NCI-H82 treated with DMSO at 0.1 percent for 48 hours (cell line): ENCODE results near the gene ARHGAP10.
"Not testable (repeated sequence)": the region's sequence is repeated elsewhere in the genome, so short reads cannot be mapped to it uniquely, and the experiment has no call there.

Source experiments
- DNase-seq: peaks from one replicate; lab custom pipeline; 2025; ENCODE audit not compliant: unreplicated experiment; lab: John Stamatoyannopoulos, UW

Gene ARHGAP10

DNA sequence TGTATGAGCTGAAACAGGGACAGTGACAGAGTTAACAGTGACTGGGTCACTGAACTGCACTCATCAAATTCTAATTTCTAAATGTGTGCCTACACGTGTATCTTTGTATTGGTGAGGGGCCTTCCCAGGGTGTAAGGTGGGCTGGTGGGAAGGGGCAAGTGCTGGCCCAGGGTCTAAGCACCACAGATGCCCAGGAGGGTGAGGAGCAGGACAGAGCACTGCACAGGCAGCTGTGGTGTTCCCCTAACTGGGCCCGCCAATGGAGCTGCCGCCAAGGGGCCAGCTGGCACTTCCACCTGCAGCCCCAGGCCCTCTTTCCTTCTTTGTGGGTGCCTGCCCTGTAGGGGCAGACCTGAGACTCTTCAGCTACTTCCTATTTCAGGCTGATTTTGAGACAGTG, 349.9 kb downstream of the ARHGAP10 start:
- DNase-seq, result no peak

DNA sequence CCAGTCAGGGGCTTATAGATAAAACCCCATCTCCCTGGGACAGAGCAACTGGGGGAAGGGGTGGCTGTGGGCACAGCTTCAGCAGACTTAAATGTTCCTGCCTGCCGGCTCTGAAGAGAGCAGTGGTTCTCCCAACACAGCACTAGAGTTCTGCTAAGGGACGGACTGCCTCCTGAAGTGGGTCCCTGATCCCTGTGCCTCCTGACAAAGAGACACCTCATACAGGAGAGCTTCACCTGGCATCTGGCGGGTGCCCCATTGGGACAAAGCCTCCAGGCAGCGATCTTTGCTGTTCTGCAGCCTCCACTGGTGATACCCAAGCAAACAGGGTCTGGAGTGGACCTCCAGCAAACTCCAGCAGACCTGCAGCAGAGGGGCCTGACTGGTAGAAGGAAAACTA, 351.2 kb downstream of the ARHGAP10 start:
- DNase-seq, result not testable (repeated sequence)

DNA sequence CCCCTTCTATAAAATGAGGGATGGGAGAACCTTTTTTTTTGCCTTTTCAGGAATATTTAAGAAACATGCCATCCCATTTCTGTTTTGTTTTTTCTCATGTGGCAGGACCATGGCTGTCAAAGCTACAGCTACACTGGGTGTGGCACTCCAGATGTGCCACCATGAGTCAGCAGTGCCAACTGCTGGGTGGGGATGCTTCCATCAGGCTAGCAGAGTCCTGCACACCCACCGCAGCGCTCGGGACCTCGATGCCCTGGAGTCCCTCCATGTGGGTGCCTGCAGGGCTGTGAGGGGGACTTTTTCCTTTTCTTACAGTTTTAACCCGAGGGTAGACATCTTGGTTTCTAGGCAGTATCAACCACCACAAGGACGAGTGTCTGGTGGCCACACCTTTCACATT, 357.7 kb downstream of the ARHGAP10 start:
- no peak for DNase-seq

DNA sequence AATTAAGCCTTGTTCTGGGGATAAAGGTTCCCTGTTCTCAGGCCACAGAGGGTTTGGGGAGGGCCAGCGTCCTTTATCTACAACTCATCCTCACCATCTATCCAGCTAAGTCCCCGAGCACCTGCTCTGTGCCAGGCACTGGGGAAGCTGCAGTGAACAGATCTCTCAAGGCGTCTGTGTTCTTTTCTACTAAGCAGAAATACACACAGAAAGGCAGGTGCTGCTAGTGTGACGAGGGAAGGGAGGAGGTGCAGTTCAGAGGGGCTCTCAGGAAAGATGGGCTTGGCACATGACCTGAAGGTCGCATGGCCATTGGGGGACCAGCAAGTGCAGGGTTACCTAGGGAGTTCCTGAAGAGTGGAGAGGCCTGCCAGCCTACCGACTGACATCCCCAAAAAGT, 358.1 kb downstream of the ARHGAP10 start:
- no peak for DNase-seq

DNA sequence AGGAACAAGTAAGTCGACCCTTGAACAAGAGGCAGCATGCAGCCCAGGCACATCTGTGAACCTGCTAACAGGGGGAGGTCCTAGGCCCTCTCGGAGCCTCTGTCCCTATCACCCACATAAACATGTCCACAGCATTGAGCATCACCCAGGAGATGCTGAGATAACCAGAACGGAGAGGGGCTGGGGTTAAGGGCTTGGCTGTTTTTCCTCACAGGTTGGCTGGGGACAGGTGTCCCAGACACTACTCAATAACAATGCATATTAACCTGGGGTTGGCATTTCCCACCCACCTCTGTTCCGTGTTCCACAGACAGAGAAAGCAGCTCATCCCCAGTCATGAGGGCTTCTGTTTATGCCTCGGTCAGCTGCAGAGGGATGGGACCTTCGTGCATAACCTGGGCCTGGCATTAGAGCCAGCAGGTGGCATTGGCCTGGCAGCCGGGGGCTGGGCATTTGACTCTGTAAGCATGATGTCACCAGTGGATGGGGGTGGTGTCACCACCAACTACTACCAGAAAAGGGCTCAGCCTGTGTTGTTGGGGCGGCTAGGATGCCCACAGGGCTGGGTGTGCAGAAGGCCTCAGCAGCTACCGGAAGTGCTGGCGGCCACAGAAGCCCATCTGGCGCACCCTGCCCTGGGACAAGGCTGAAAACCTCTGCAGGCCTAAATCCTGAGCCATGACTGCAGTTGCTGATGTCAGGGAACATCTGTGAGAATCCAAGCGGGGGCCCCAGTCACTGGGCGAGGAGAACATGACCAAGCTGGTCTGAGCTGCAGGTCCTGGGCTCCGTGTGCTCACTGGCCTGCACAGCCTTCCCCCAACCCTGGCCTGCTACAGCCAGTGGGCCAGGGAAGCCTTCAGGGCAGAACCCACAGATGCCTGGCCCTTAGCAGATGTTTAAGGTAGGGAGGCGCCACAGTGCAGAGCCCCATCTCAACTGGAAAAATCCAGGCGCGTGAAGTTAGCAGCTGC, 358.9 kb downstream of the ARHGAP10 start:
- no peak for DNase-seq

DNA sequence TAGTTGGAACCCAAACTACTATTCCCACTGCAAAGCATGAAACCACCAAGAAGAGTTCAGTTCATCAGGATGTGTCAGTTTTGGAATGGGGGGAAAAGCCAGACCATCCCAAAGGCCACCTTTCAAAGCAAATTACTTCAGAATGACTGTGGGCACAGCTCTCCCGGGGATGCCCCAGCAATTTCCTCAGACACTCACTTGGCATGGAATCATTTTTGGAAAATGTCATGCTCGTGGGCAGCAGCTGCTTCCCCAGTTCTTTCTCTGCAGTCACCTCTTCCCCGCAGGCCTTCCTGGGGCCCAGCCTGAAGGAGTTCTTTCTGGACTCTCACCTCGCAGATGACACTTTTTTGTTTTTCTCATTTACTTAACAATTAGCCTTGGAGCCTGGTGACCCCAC, 360.0 kb downstream of the ARHGAP10 start:
- no peak for DNase-seq

DNA sequence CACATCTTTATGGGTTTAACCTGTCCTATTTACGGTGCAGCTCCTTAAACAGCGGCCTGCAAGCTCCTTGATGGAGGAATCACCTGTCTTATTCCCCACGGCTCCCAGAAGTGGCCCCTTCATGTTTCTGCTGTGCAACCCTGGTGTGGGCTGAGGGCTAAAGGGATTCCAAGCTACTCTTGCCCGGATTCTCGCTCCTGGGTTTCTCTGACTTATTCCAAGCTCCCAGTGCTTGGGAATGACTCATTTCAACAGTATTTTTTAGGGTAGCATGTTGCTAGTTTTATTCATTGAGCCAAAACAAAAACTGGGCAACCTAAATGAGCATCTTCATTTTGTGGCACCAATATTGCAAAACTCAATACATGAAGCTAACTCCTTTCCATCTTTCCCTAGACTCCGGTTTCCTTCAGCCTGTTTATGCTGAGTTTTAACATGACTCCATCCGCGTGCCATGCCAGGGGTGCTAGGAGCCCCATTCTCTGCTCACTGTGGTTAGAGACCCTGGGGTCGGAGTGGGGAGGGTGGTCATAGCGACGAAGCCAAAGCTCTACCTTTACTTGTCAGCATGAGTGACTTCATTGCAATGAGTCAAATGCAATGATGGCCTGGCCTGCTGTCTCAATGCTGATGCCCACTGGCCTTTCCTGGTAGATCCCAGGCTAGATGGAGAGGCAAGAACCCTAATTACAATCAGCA, 360.6 kb downstream of the ARHGAP10 start:
- no peak for DNase-seq

DNA sequence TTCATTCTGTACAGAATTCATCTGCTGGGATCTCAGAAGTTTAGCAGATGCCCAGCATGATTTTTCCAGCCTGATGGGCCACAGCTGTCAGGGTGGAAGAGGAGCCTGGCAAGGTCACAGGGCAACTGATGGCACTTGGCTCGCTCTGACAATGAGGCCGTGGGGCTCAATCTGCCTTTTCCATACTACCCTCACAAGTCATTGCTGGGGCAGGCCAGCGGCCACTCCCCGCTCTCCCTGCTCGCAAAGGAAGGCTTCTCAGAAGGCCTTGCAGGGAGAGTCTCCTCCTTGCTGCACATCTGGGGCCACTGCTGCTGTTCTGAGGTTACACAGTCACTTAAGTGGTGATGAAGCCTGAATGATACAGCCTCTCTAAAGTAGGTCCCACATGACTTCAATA, 361.2 kb downstream of the ARHGAP10 start:
- no peak for DNase-seq

DNA sequence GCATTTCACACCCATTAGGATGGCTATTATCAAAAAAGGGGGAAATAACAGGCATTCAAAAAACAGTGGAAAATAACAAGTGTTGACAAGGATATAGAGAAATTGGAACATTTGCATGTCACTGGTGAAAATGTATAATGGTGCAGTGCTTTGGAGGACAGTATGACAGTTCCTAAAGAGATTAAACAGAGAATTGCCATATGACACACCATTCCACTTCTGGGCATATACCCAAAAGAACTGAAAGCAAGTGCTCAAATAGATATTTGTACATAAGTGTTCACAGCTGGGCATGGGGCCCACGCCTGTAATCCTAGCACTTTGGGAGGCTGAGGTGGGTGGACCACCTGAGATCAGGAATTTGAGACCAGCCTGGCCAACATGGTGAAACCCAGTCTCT, 362.3 kb downstream of the ARHGAP10 start:
- DNase-seq, result no peak

DNA sequence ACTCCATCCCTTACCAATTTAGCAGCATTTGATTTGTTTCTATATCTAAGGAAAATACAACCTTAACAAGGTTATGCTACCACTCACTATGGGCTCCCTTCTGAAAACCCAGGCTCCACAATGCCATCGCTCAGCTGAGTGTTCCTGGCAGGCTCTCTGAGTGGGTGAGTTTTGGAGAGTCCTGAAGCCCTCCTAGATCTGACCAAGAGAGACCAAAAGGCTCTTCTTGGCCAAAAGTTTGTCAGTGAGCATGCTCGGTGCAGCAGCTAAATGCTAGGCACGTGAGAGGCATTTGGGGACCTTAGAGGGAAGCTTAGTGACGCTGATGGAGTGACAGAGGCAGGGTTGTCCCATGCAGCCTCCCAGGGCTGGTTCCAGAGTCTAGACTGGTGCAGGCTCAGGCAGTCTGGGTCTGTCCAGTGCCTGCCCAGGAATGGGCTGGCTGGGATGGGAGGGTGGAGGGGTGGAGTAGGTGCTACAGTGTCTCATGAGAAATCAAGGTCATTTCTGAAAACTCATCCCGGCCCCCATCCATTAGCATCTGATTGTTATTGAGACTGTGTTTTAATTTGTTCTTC, 363.5 kb downstream of the ARHGAP10 start:
- no peak for DNase-seq

DNA sequence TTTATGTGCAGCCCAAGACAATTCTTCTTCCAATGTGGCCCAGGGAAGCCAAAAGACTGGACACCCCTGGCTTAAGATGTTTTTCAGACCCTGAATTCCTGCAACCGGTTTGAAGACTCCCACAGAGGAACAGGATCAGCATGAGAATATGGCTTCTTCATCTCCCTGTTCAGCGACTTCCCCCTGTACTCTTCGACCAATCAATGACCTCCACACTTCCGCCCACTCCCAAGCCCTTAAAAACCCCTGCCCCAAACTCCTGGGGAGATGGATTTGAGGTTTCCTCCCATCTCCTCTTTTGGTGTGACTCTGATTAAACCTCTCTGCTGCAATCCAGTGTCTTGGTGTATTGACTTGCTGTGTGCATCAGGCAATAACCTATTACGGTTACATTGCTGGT, 365.9 kb downstream of the ARHGAP10 start:
- DNase-seq, result no peak

DNA sequence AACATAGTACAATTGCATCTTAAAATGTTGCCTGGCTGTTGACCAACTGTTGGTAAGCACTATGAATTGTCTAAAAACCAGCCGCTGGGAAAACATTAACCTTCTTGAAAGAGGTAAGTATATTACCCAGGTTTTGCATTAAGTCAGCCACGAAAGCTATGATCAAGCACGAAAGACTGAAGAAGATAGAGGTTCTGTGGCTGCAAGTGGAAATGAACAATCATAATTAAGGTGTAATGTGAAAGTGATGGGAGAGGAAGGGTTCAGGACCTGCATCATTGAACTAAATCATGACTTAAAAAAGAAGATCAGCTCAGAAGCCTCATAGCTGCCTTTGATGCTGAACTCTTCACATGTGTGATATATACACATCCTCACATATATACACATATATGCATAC, 369.3 kb downstream of the ARHGAP10 start:
- no peak for DNase-seq

DNA sequence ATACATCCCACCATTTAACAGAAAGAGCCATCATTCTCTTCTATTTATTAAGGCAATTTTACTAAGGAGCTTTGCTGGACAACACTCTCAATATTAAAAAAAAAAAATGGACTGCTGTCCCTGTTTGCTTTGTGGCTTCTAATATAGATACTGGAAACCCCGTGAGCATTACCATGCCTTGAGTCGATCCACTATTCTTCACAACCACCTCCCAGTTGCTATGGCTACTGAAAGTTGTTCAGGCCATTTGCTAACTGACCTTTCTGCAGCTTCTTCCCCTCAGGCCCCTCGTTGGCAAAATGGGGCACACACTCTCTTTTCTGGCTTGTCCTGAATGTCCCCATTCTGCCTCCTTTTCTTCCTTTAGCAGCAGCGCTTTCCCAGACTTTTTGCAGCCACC, 369.9 kb downstream of the ARHGAP10 start:
- DNase-seq, result no peak

DNA sequence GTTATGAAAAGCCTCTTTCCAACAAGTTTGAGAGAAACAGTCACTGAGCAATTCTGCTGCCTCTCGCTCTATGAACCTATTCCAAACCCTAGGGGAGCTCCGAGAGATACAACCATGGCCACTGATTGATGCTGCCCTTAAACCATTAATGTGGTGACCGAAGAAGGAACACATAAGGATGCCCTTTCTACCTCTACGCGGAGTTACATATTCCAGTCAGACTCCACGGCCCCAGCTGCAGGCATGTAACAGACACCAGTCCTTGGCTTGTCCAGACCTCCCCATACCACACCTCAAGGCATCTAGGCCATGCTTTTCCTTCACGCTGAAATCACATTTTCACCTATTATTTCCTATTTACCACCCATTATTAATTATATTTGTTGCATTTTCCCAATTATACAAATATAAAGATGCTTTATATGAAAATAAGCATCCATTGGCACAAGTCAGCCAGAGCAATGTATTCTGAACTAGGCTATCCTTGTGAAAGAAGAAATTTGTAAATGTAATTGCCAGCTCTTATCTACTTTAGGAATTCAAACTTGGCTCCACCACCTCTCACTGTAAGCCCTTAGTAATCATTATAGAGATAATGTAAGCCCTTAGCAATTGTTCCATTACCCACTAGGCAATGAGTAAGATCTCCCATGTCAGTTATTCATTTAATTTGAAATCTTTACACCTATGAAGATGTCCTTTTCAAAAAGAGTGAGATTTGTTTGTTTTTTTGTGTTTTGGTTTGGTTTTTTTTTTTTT, 371.9 kb downstream of the ARHGAP10 start:
- no peak for DNase-seq

DNA sequence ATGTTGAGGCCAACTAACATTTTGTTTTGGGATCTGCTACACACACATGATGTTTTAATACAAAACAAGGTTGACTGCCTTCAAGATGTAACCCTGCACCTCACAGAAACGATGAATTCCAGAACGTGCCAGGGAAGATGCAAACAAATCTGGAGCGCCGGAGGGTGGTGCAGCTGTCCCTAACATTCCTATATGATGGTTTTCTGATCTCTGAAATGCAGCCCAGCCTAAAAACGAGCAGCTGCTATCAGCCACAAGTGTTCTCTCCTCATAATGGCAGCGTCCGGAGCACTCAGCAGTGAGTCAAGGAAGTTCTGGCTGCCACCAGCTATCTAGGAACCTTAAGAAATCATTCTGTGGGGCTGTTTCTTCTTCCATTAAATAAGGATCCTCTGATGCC, 376.9 kb downstream of the ARHGAP10 start:
- no peak for DNase-seq

DNA sequence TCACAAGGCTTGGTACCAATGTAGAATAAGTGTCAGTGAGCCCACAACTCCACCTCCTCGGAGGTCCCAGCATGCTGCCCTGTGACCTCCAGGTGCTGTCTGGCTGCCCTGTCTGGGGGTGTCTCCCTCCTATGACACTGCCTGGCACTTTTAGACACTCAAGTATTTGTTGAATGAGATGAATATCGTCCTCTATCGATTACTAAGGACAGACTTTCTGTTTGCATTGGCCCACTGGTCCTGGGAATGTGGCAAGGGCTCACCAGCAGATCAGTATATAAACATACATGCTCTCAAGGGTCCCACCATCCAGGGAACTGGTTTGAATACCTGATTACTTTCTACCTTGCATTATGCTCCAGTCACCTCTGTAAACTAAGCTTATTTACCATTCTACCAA, 377.3 kb downstream of the ARHGAP10 start:
- DNase-seq, result no peak

DNA sequence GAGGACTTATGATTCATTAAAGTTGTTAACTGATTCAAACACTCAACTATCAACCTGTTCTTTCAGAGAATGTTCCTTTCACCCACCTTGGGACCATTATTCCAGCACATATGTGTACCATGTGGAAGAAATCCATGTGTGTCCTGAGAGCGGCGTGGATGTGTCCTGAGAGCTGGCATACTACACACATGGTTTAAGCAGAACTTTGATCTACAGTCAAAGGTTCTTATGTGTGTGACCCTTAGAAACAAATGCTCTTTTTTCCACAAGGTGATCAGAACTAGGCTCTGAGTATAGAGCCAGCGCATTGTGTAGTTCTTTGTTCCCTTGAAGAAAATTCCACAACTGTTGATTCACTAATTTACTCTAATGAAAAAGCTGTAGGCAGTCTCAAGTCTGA, 378.3 kb downstream of the ARHGAP10 start:
- DNase-seq, result no peak

DNA sequence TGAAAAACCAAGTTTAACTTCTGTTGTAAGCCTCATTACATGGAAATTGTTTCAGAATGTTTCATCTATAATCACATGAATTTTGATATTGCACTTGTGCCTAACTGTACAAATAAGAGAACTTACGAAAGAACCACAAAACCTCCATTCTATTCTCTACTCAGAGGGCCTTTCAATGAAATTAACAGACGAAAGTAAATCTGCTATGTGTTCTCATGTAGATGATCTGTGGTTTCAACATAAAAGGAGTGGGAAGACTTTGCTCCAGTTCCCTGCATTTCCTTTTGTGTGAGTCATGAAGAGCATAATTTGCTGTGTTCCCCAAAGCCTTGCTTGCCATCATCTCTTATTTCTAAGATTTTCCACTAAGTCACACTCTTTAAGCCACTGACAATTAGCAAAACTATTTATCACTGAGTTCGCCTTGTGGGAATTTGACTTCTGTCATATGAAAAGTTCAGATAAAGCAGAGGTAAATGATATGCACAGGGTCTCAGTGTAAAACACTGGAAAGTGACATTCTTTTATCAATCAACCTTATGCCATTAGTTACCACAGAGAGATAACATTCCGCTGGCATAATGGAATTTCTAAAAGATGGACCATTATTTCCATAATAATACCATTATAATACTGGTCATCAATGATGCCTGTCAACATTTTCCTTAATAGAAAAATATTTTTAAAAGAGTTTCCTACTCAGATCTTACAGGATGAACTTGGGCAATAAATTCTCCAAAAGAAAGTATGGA, 380.5 kb downstream of the ARHGAP10 start:
- DNase-seq, result no peak

DNA sequence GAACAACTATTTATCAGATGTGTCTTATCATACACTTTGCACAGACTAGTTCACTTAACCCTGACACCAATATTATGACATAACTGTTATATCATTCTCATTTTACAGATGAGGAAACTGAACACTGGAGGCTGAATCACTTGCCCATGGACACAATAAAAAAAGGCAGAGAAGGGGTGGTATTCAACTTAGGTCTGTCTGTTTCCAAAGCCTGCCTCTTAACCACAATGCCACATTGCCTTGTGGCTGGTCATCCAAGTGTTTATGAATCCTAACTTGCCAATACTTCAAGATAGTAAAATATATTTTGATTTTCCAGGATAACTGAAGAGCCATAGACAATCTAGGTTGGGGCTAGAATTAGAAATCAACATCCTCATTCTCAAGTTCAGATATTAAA, 382.5 kb downstream of the ARHGAP10 start:
- no peak for DNase-seq

DNA sequence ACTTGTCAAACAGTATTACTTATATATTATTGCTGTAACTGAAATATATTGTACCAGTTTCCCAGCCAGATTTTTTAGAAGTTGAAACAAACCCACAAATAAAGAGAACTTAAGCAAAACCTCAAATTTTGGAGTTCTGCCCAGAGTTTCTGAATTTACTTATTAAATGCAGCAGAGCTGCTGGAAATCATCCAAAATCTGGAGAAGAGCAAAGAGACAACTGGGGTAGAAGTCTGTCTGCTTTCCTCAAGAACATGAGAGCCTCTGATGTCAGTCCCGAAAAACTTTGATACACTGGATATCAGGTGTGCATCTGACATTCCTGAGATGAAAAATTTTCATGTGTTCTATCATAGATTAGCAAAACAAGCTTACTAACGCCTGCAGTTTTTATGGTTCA, 384.4 kb downstream of the ARHGAP10 start:
- DNase-seq, result no peak

DNA sequence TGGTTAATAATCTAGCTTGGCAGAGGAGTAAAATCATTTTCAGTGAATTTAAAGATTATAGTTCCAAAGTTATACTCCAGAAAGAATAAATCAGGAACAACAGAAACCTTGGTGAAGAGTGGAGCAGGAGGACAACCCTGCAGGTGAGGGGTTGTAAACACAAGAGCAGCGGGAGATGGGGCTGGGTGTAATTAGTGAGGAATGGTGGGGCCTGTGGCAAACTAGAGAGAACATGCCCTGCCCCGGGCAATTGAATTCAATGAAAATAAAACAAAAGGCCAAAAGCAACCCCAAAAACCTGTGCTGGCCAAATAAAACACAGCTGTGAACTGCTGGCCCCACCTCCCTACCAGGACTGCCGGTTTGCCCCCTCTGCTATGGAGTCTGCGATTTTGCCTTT, 385.1 kb downstream of the ARHGAP10 start:
- DNase-seq, result no peak
